Measurements from ENCODE around the gene PROS1.

Gene PROS1

DNA sequence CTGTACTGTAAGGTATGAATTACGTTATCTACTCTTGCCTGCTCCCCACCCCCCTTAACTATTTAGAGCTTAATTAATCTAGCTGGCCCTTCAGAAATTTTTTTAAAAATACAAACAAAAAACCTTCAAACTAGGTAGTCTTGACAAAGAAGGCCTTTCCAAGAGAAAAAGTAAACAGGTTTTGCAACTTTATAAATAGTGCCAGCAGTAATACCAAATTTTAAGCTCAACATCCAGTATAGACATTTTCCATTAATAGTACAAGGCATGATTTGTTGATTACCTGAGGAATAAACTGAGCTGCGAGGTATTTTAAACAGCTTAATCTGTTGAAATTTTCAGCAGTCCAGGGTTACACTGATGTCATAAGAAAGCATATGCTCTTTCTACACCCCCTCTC is 34.6 kb upstream of the PROS1 start:
- TF ChIP-seq CTCF (IDR thresholded peaks at IDR 0.05) (no peak), ZFX (IDR thresholded peaks at IDR 0.05; ENCODE audit: borderline replicate concordance) (no peak)
- no peak overlapping the region for H3K27ac ChIP-seq

GRCh38 chr3:94004301-94004910 is 30.7 kb upstream of the PROS1 start:
- no peak overlapping the region for H3K27ac ChIP-seq
- TF ChIP-seq CTCF (IDR thresholded peaks at IDR 0.05) (peak; percentile 91), ZFX (IDR thresholded peaks at IDR 0.05; ENCODE audit: borderline replicate concordance) (no peak)

- TF ChIP-seq CTCF (IDR thresholded peaks at IDR 0.05): no peak
- TF ChIP-seq ZFX (IDR thresholded peaks at IDR 0.05; ENCODE audit: borderline replicate concordance): no peak
- H3K27ac ChIP-seq: no peak overlapping the region
Observed at GRCh38 chr3:94001827-94002495, 28.3 kb upstream of the PROS1 start.

- TF ChIP-seq ZFX (IDR thresholded peaks at IDR 0.05; ENCODE audit: borderline replicate concordance): no peak
- no peak for TF ChIP-seq CTCF (IDR thresholded peaks at IDR 0.05)
- H3K27ac ChIP-seq: no peak overlapping the region
Observed at GRCh38 chr3:94001191-94001590, 27.5 kb upstream of the PROS1 start.

DNA sequence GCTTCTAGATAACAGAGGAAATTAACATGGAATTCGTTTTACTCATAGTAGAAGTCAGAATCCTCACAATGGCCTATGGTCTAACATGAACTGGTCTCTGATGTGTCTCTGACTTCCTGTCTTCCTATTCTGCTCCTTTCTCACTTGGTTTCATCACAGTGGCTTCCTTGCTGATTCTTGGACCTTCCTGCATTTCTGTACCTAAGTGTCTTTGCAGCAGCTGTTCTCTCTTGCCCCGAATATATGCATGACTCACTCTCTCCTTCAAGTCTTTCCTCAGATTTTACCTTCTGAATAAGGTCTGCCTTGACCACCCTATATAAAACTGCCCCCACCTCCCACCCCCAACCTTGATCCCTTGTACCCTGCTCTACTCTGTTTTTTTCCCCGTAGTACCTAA is 20.4 kb upstream of the PROS1 start:
- no peak for TF ChIP-seq ZFX (IDR thresholded peaks at IDR 0.05; ENCODE audit: borderline replicate concordance)
- TF ChIP-seq CTCF (IDR thresholded peaks at IDR 0.05): no peak
- H3K27ac ChIP-seq: no peak overlapping the region

DNA sequence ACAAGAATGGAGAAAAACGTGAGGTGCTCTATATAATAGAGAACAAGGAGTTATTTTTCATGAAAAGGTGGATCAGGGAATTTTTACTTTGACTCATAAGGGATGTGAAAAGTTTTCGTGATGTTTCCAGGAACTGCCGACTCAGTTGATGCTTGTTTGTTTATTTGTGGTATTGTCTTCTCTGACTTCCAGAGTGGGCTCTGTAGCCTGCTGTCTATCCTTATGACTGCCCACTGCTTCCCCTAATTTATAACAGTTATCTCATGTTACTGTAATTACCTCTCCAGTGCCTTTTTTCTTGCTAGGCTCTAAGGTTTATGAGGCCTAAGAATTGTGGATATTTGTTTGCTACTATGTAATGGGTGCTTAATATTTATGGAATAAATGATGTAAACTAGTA is 18.5 kb upstream of the PROS1 start:
- H3K27ac ChIP-seq: no peak overlapping the region
- no peak for TF ChIP-seq ZFX (IDR thresholded peaks at IDR 0.05; ENCODE audit: borderline replicate concordance)
- no peak for TF ChIP-seq CTCF (IDR thresholded peaks at IDR 0.05)

DNA sequence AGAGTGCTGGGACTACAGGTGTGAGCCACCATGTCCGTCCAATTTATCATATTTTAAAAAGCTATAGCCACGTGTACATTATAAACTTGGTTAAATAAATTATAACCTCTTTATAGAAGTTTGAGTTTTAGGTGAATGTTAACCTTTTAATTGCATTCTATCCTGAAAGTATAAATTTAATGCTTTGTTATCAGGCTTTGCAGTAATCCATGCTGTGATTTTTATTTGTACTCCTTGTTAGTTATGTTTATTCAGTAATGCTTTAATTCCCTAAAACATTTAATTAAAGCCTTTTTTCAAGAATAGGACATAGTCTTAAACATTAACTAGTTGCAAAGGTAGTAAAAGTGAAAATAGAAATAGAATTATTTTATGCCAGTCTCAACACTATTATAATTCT is 17.9 kb upstream of the PROS1 start:
- TF ChIP-seq ZFX (IDR thresholded peaks at IDR 0.05; ENCODE audit: borderline replicate concordance): no peak
- no peak overlapping the region for H3K27ac ChIP-seq

Measured in 22Rv1 (cell line).